MM.1S (cell line): ENCODE results near the gene HSPB6.

Experiments used
- DNase-seq: peaks from one replicate; pipeline ENCODE4 v3.0.0-alpha.2; 2015
- H2AFZ ChIP-seq: fragments of 300-600 bp; sonication (generic); 2 replicates; pipeline ENCODE4 v1.6.0; 2016; ENCODE audit warnings: antibody characterized with exemption, low read length
- H3F3A ChIP-seq: fragments of 300-600 bp; sonication (generic); 2 replicates; pipeline ENCODE4 v1.6.1; 2016; ENCODE audit warnings: mild to moderate bottlenecking, antibody characterized with exemption, low read length, moderate library complexity, mixed read lengths; ENCODE audit not compliant: insufficient read depth
- H3K27ac ChIP-seq: fragments of 300-600 bp; sonication (generic); 2 replicates; pipeline ENCODE4 v1.5.1; 2016; ENCODE audit warnings: mild to moderate bottlenecking, low read length
- H3K27me3 ChIP-seq: fragments of 300-600 bp; sonication (generic); replicated peaks from 2 replicates; pipeline ENCODE4 v1.6.0; 2016; ENCODE audit warnings: low read length; ENCODE audit not compliant: insufficient read depth
- H3K36me3 ChIP-seq: fragments of 300-600 bp; sonication (generic); replicated peaks from 2 replicates; pipeline ENCODE4 v1.6.1; 2016; ENCODE audit warnings: mild to moderate bottlenecking, low read length, mixed read lengths; ENCODE audit not compliant: insufficient read depth
- H3K4me1 ChIP-seq: fragments of 300-600 bp; sonication (generic); 2 replicates; pipeline ENCODE4 v1.6.1; 2016; ENCODE audit warnings: low read length, mixed read lengths
- H3K4me2 ChIP-seq: fragments of 300-600 bp; sonication (generic); 2 replicates; pipeline ENCODE4 v1.6.0; 2016; ENCODE audit warnings: low read depth, low read length
- H3K4me3 ChIP-seq: fragments of 300-600 bp; sonication (generic); 2 replicates; pipeline ENCODE4 v1.5.1; 2016; ENCODE audit warnings: low read length, mixed read lengths
- H3K79me2 ChIP-seq: fragments of 300-600 bp; sonication (generic); 2 replicates; pipeline ENCODE4 v1.6.1; 2016; ENCODE audit warnings: mixed run types, low read length, mixed read lengths
- H3K9ac ChIP-seq: fragments of 300-600 bp; sonication (generic); 2 replicates; pipeline ENCODE4 v1.6.1; 2016; ENCODE audit warnings: low read length, mixed read lengths
- H3K9me2 ChIP-seq: fragments of 300-600 bp; sonication (generic); replicated peaks from 2 replicates; pipeline ENCODE4 v1.6.1; 2016; ENCODE audit warnings: mild to moderate bottlenecking, low read length, mixed read lengths; ENCODE audit not compliant: insufficient read depth
- H3K9me3 ChIP-seq: fragments of 300-600 bp; sonication (generic); replicated peaks from 2 replicates; pipeline ENCODE4 v1.6.1; 2016; ENCODE audit warnings: mild to moderate bottlenecking, low read length, mixed read lengths; ENCODE audit not compliant: insufficient read depth
- H4K20me1 ChIP-seq: fragments of 300-600 bp; sonication (generic); 2 replicates; pipeline ENCODE4 v1.6.1; 2016; ENCODE audit warnings: mild to moderate bottlenecking, low read length, moderate library complexity, mixed read lengths; ENCODE audit not compliant: insufficient read depth
- CTCF ChIP-seq: fragments of 300-600 bp; sonication (generic); IDR thresholded peaks from 2 replicates; pipeline ENCODE4 v1.5.1; 2016; ENCODE audit warnings: antibody characterized with exemption, low read length, mixed read lengths
- EZH2 ChIP-seq: fragments of 300-600 bp; sonication (generic); optimal IDR thresholded peaks from 2 replicates; pipeline ENCODE3; 2017; ENCODE audit warnings: low read depth, mild to moderate bottlenecking, antibody characterized with exemption, low read length, mixed read lengths
- EZH2phosphoT487 ChIP-seq: fragments of 300-600 bp; sonication (generic); IDR thresholded peaks from 2 replicates; pipeline ENCODE4 v1.6.1; 2018; ENCODE audit warnings: antibody characterized with exemption, low read length

The HSPB6 gene

GRCh38 chr19:35746087-35746462, 10.8 kb downstream of the HSPB6 start:
- TF ChIP-seq CTCF, result no peak
- no peak for TF ChIP-seq EZH2phosphoT487
- no peak for TF ChIP-seq EZH2
- H3K4me3 ChIP-seq, result peak overlapping the region; percentile 90
- H3K4me2 ChIP-seq, result peak overlapping the region; percentile 86
- no peaks in the 10 kb centered on the region for H4K20me1 ChIP-seq
- H3K27me3 ChIP-seq, result no peaks in the 10 kb centered on the region
- H3K9me3 ChIP-seq, result no peaks in the 10 kb centered on the region
- H3F3A ChIP-seq, result peaks cover 18% of the 10 kb centered on the region; the same call in 1 of the 2 replicates
- no peak overlapping the region; the same call in 1 of the 2 replicates for H3K27ac ChIP-seq
- peaks cover 40% of the 10 kb centered on the region for H3K79me2 ChIP-seq
- peaks cover 26% of the 10 kb centered on the region for H3K4me1 ChIP-seq
- H3K9ac ChIP-seq, result peak overlapping the region; percentile 84; the same call in 1 of the 2 replicates
- no peaks in the 10 kb centered on the region for H3K9me2 ChIP-seq
- peak overlapping the region; percentile 71; the same call in 1 of the 2 replicates for H2AFZ ChIP-seq
- no peaks in the 10 kb centered on the region for H3K36me3 ChIP-seq
- DNase-seq, result no peak

- H3K27me3 ChIP-seq, result no peaks in the 10 kb centered on the region
- H4K20me1 ChIP-seq, result no peaks in the 10 kb centered on the region
- H3K79me2 ChIP-seq, result peaks cover 40% of the 10 kb centered on the region
- no peaks in the 10 kb centered on the region for H3K9me3 ChIP-seq
- H3K4me2 ChIP-seq, result peak within 1 kb of the TSS; percentile 88
- H3K9ac ChIP-seq, result peak within 1 kb of the TSS; percentile 84
- DNase-seq, result peak; percentile 99
- no peak for TF ChIP-seq EZH2
- no peak for TF ChIP-seq EZH2phosphoT487
- TF ChIP-seq CTCF, result no peak
- peak within 1 kb of the TSS; percentile 90 for H3K4me3 ChIP-seq
- H3F3A ChIP-seq, result peaks cover 22% of the 10 kb centered on the region; the same call in 1 of the 2 replicates
- H3K36me3 ChIP-seq, result no peaks in the 10 kb centered on the region
- peak within 1 kb of the TSS; percentile 90 for H3K27ac ChIP-seq
- H2AFZ ChIP-seq, result peak within 1 kb of the TSS; percentile 71
- peaks cover 26% of the 10 kb centered on the region for H3K4me1 ChIP-seq
- H3K9me2 ChIP-seq, result no peaks in the 10 kb centered on the region
Measured at GRCh38 chr19:35745328-35746086, 11.3 kb downstream of the HSPB6 start, which contains the start of the genes PSENEN and U2AF1L4. TSS of gene PSENEN (plus strand) at chr19:35745651. CDS start at chr19:35745931, 280 bp downstream. TSS of gene U2AF1L4 (minus strand) at chr19:35745418. CDS start at chr19:35745391, 27 bp downstream.

GRCh38 chr19:35744430-35745327, 12.2 kb downstream of the HSPB6 start:
- Histone ChIP-seq H3K27me3 (no peaks in the 10 kb centered on the region), H3F3A (peaks cover 22% of the 10 kb centered on the region; the same call in 1 of the 2 replicates), H3K9me2 (no peaks in the 10 kb centered on the region), H2AFZ (peak overlapping the region; percentile 63), H3K4me3 (peak overlapping the region; percentile 90), H3K36me3 (no peaks in the 10 kb centered on the region), H3K9me3 (no peaks in the 10 kb centered on the region), H3K79me2 (peaks cover 37% of the 10 kb centered on the region), H3K9ac (peak overlapping the region; percentile 84), H3K4me1 (peaks cover 26% of the 10 kb centered on the region), H4K20me1 (no peaks in the 10 kb centered on the region), H3K4me2 (peak overlapping the region; percentile 88), H3K27ac (peak overlapping the region; percentile 90)
- DNase-seq, result peak; percentile 95
- TF ChIP-seq CTCF (peak; percentile 29), EZH2 (no peak), EZH2phosphoT487 (no peak)
